Astrocyte (in vitro differentiated cells and primary cell): ENCODE measurements around the gene EFCC1. TPM values are rescaled to one million over a fixed set of nuclear protein-coding genes. Genes with fewer than 3 reads are reported as not detected.

ENCODE experiments used
- DNase-seq: peaks from one replicate; pipeline ENCODE4 v3.0.0-alpha.2; 2010; ENCODE audit warnings: low read depth
- FAIRE-seq: peaks from 2 replicates; lab custom pipeline; 2011; peaks lifted over from hg19 to GRCh38; lab: Jason Lieb, UNC
- H2AFZ ChIP-seq: 2 replicates; pipeline ENCODE4 v1.6.0; 2012; ENCODE audit warnings: low read depth, low read length, inconsistent platforms
- H3K27ac ChIP-seq: 2 replicates; pipeline ENCODE4 v1.5.1; 2011; ENCODE audit warnings: low read depth, low read length, inconsistent platforms
- H3K27me3 ChIP-seq: 2 replicates; pipeline ENCODE4 v1.6.0; 2011; ENCODE audit warnings: low read length, inconsistent platforms; ENCODE audit not compliant: insufficient read depth
- H3K36me3 ChIP-seq: 2 replicates; pipeline ENCODE4 v1.5.1; 2011; ENCODE audit warnings: low read length, inconsistent platforms; ENCODE audit not compliant: insufficient read depth
- H3K4me1 ChIP-seq: 2 replicates; pipeline ENCODE4 v1.5.1; 2011; ENCODE audit warnings: low read length, inconsistent platforms; ENCODE audit not compliant: insufficient read depth
- H3K4me2 ChIP-seq: 2 replicates; pipeline ENCODE4 v1.6.0; 2012; ENCODE audit warnings: low read length, inconsistent platforms
- H3K4me3 ChIP-seq: 2 replicates; pipeline ENCODE4 v1.5.1; 2011; ENCODE audit warnings: low read depth, mild to moderate bottlenecking, low read length, inconsistent platforms; ENCODE audit not compliant: insufficient read depth
- H3K79me2 ChIP-seq: 2 replicates; pipeline ENCODE4 v1.6.0; 2012; ENCODE audit warnings: mild to moderate bottlenecking, low read length, inconsistent platforms; ENCODE audit not compliant: insufficient read depth
- H3K9ac ChIP-seq: 2 replicates; pipeline ENCODE4 v1.6.0; 2012; ENCODE audit warnings: mild to moderate bottlenecking, low read length, inconsistent platforms
- H3K9me3 ChIP-seq: 2 replicates; pipeline ENCODE4 v1.5.1; 2012; ENCODE audit warnings: low read depth, mild to moderate bottlenecking, low read length, inconsistent platforms; ENCODE audit not compliant: insufficient read depth
- H4K20me1 ChIP-seq: 2 replicates; pipeline ENCODE4 v1.6.0; 2012; ENCODE audit warnings: low read length, inconsistent platforms; ENCODE audit not compliant: insufficient read depth
- H3K27ac Mint-ChIP-seq: one replicate; pipeline ENCODE4 v1.8.0; 2021; ENCODE audit warnings: mild to moderate bottlenecking, mixed read lengths; ENCODE audit not compliant: unreplicated experiment
- H3K27me3 Mint-ChIP-seq: one replicate; pipeline ENCODE4 v1.8.0; 2021; ENCODE audit warnings: low read depth, mixed read lengths; ENCODE audit not compliant: unreplicated experiment
- H3K36me3 Mint-ChIP-seq: one replicate; pipeline ENCODE4 v1.8.0; 2021; ENCODE audit warnings: low read depth, mixed read lengths; ENCODE audit not compliant: unreplicated experiment
- H3K4me1 Mint-ChIP-seq: one replicate; pipeline ENCODE4 v1.8.0; 2021; ENCODE audit warnings: low read depth, mixed read lengths; ENCODE audit not compliant: unreplicated experiment
- H3K4me3 Mint-ChIP-seq: one replicate; pipeline ENCODE4 v1.8.0; 2021; ENCODE audit warnings: mild to moderate bottlenecking, moderate library complexity, mixed read lengths; ENCODE audit not compliant: unreplicated experiment
- H3K9me3 Mint-ChIP-seq: one replicate; pipeline ENCODE4 v1.8.0; 2021; ENCODE audit warnings: mild to moderate bottlenecking, mixed read lengths; ENCODE audit not compliant: unreplicated experiment
- EZH2 ChIP-seq: IDR thresholded peaks from 2 replicates; pipeline ENCODE4 v1.6.1; 2012; ENCODE audit warnings: mild to moderate bottlenecking, low read length, inconsistent platforms; ENCODE audit not compliant: insufficient read depth
- total RNA-seq: library from RNA; stranded (reverse); gene quantifications from 2 replicates; pipeline ENCODE4 v1.2.1, GENCODE V29; 2021
- TF ChIP-seq, protein P1 (sequence below): IDR thresholded peaks from 2 replicates; pipeline ENCODE4 v1.5.1; 2011; ENCODE audit warnings: low read depth, mild to moderate bottlenecking, inconsistent platforms, low read length, moderate library complexity; ENCODE audit not compliant: insufficient read depth

EFCC1 gene
- total RNA-seq, 1 donor from 2014 or later = not detected

DNA sequence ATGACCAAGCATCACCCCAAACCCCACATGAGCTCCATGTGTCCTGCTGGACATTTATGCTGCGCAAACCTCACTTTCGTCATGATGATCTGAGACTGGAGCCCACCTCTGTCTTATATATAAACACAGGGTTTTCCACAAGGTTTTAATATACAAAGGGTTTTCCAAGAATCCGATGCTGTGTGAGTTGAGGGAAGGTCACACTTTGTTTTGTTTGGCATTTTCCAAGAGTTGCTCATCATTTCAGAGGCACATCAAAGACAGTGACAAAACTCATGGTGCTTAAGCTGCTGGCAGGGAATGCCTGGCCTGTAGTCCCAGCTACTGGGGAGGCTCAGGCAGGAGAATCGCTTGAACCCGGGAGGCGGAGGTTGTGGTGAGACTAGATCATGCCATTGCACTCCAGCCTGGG, 20.0 kb downstream of the EFCC1 start:
- no peak overlapping the region for H3K27ac Mint-ChIP-seq
- peak overlapping the region; percentile 18 for H3K4me2 ChIP-seq
- no peaks in the 10 kb centered on the region for H3K36me3 ChIP-seq
- peaks cover 5% of the 10 kb centered on the region for H3K9me3 Mint-ChIP-seq
- no peak overlapping the region for H3K4me3 Mint-ChIP-seq
- H3K27me3 Mint-ChIP-seq = peaks cover 19% of the 10 kb centered on the region
- peaks cover 3% of the 10 kb centered on the region for H3K36me3 Mint-ChIP-seq
- no peak for FAIRE-seq
- peak; percentile 8 for DNase-seq
- H3K79me2 ChIP-seq = no peaks in the 10 kb centered on the region
- peaks cover 5% of the 10 kb centered on the region for H3K4me1 Mint-ChIP-seq
- H3K27me3 ChIP-seq = peaks cover 11% of the 10 kb centered on the region
- no peak overlapping the region for H3K27ac ChIP-seq
- H2AFZ ChIP-seq = no peak overlapping the region
- no peak for TF ChIP-seq EZH2
- TF ChIP-seq, protein P1, sequence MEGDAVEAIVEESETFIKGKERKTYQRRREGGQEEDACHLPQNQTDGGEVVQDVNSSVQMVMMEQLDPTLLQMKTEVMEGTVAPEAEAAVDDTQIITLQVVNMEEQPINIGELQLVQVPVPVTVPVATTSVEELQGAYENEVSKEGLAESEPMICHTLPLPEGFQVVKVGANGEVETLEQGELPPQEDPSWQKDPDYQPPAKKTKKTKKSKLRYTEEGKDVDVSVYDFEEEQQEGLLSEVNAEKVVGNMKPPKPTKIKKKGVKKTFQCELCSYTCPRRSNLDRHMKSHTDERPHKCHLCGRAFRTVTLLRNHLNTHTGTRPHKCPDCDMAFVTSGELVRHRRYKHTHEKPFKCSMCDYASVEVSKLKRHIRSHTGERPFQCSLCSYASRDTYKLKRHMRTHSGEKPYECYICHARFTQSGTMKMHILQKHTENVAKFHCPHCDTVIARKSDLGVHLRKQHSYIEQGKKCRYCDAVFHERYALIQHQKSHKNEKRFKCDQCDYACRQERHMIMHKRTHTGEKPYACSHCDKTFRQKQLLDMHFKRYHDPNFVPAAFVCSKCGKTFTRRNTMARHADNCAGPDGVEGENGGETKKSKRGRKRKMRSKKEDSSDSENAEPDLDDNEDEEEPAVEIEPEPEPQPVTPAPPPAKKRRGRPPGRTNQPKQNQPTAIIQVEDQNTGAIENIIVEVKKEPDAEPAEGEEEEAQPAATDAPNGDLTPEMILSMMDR = no peak
- no peaks in the 10 kb centered on the region for H3K9me3 ChIP-seq
- H3K4me1 ChIP-seq = peaks cover 5% of the 10 kb centered on the region
- no peaks in the 10 kb centered on the region for H4K20me1 ChIP-seq
- H3K9ac ChIP-seq = no peak overlapping the region
- no peak overlapping the region for H3K4me3 ChIP-seq

DNA sequence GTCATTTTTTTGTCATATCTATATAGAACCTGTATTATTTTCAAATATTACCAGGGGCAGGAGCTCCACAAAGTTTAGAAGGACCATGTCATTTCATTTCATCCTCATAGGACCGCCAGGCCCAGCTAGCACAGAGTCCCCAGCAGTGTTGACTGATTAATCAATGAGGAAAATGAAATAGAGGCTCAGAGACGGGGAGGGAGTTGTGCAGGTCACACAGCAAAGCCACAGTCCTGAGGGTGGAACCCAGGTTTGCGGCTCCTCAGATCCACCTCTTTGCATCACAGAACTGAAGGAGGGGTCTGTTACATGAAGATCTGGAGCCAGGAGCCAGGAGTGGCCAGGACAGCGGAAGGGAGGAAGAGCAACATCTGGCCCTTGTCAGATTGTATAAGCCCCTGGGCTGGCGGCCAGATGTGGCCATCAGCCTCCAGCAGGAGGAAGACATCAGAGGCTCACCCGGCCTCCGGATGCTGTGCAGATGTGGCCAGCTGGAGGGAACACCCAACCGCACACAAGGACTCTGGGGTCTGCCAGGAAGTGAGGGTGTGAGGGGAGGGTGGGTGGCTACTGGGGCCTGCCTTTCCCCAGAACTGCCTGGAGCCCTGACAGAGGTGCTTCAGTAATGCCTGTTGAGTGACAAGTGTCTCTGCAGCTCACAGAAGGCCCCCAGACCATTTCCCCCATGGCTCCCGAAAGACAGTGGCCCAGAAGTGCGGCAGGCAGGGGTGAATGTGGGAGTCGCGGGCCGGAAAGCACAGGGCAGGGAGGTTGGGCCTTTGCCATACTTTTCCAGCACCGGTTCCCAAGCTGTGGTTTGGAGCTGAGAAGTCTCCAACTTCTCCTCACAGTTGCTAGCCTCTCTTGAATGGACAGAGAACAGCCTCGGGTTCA, 21.3 kb downstream of the EFCC1 start:
- TF ChIP-seq EZH2 = no peak
- no peaks in the 10 kb centered on the region for H3K9me3 ChIP-seq
- Mint-ChIP-seq H3K4me1 (peaks cover 4% of the 10 kb centered on the region), H3K9me3 (peaks cover 5% of the 10 kb centered on the region), H3K36me3 (peaks cover 3% of the 10 kb centered on the region), H3K27me3 (peaks cover 28% of the 10 kb centered on the region), H3K4me3 (peak overlapping the region; percentile 6), H3K27ac (no peak overlapping the region)
- H4K20me1 ChIP-seq = no peaks in the 10 kb centered on the region
- no peaks in the 10 kb centered on the region for H3K79me2 ChIP-seq
- no peak overlapping the region for H3K4me2 ChIP-seq
- H3K4me3 ChIP-seq = no peak overlapping the region
- H2AFZ ChIP-seq = no peak overlapping the region
- no peak for FAIRE-seq
- peaks cover 9% of the 10 kb centered on the region for H3K4me1 ChIP-seq
- H3K27ac ChIP-seq = no peak overlapping the region
- H3K36me3 ChIP-seq = no peaks in the 10 kb centered on the region
- no peak for DNase-seq
- no peak overlapping the region for H3K9ac ChIP-seq
- H3K27me3 ChIP-seq = peaks cover 15% of the 10 kb centered on the region

DNA sequence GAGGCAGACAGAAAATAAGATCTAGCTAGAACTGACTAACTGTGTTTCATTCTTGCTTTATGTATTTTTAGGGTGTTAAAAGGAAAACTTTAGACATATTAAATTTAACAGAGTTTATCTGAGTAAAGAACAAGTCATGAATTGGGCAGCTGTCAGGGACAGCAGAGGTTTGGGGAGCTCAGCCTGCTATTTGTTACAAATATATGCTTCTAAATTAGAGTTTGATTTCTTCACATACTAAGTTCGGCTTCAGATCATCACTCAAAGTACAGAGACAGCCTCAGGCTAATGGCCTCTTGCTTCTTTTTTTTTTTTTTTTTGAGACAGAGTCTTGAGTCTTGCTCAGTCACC, 21.9 kb downstream of the EFCC1 start:
- Histone ChIP-seq H4K20me1 (no peaks in the 10 kb centered on the region), H3K79me2 (no peaks in the 10 kb centered on the region), H3K4me1 (peaks cover 9% of the 10 kb centered on the region), H3K27ac (no peak overlapping the region), H3K36me3 (no peaks in the 10 kb centered on the region), H2AFZ (no peak overlapping the region), H3K9me3 (no peaks in the 10 kb centered on the region), H3K4me2 (no peak overlapping the region), H3K4me3 (no peak overlapping the region), H3K27me3 (peaks cover 15% of the 10 kb centered on the region), H3K9ac (no peak overlapping the region)
- peaks cover 5% of the 10 kb centered on the region for H3K9me3 Mint-ChIP-seq
- no peak for TF ChIP-seq EZH2
- H3K4me1 Mint-ChIP-seq = peaks cover 2% of the 10 kb centered on the region
- H3K4me3 Mint-ChIP-seq = no peak overlapping the region
- DNase-seq (no peak), FAIRE-seq (no peak)
- peaks cover 3% of the 10 kb centered on the region for H3K36me3 Mint-ChIP-seq
- H3K27me3 Mint-ChIP-seq = peaks cover 28% of the 10 kb centered on the region
- H3K27ac Mint-ChIP-seq = no peak overlapping the region
